Measurements from ENCODE around the gene EXOC3L1.

DNA sequence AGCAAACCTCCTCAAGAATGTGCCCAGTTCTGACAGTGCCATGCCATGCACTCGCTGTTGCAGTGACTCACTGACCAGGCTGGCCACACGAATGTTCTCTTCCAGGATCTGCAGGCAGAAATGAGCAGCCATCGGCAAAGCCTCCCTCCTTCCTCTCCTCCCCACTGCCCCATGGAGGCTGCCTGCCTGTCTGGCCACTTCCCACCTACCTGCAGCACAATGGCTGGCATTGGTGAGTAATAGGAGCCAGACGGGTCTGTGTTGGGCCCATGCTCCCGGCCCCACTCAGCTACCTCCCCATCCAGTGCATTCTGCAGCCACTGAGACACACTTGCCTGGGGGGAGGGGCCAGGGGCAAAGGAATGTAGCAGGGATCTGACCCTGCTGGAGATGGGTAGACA lies 3.4 kb downstream of the EXOC3L1 start:
- TF ChIP-seq RAD21 (IDR thresholded peaks at IDR 0.05; ENCODE audit: low read depth) (no peak), EP300 (IDR thresholded peaks at IDR 0.05; ENCODE audit: borderline replicate concordance) (no peak), CREB1 (IDR thresholded peaks at IDR 0.05; ENCODE audit: low read depth) (no peak)
